SU-DHL-6 (cell line): Measurements from ENCODE around the gene RAB11FIP3.

Experiments used
- H2AFZ ChIP-seq: fragments of 200-600 bp; sonication (generic); 2 replicates; pipeline ENCODE4 v1.6.1; 2014; ENCODE audit warnings: low read depth, mild to moderate bottlenecking, moderate library complexity, mixed read lengths, antibody characterized with exemption, low read length; ENCODE audit not compliant: severe bottlenecking
- H3F3A ChIP-seq: fragments of 200-600 bp; shearing (Covaris generic); 2 replicates; pipeline ENCODE4 v1.6.0; 2016; ENCODE audit warnings: antibody characterized with exemption, mild to moderate bottlenecking; ENCODE audit not compliant: insufficient read depth
- H3K27ac ChIP-seq: fragments of 200-600 bp; sonication (generic); 2 replicates; pipeline ENCODE4 v1.5.1; 2016; ENCODE audit warnings: low read depth, mild to moderate bottlenecking, low read length, moderate library complexity, mixed read lengths
- H3K27me3 ChIP-seq: fragments of 200-600 bp; sonication (generic), shearing (Covaris generic); 2 replicates; pipeline ENCODE4 v1.6.0; 2014; ENCODE audit warnings: mild to moderate bottlenecking, low read length
- H3K36me3 ChIP-seq: fragments of 200-600 bp; sonication (generic); 2 replicates; pipeline ENCODE4 v1.6.1; 2014; ENCODE audit warnings: mild to moderate bottlenecking, low read length, mixed read lengths
- H3K4me2 ChIP-seq: fragments of 300-600, 200-600 bp; shearing (Covaris generic), sonication (generic); 2 replicates; pipeline ENCODE4 v1.6.0; 2014; ENCODE audit warnings: low read length, low read depth, mild to moderate bottlenecking; ENCODE audit not compliant: poor library complexity, severe bottlenecking
- H3K4me3 ChIP-seq: fragments of 200-600 bp; sonication (generic); 2 replicates; pipeline ENCODE4 v1.5.1; 2014; ENCODE audit warnings: antibody characterized with exemption, low read length, mild to moderate bottlenecking, mixed read lengths; ENCODE audit not compliant: insufficient read depth, poor library complexity, severe bottlenecking
- H3K79me2 ChIP-seq: fragments of 200-600 bp; sonication (generic); 2 replicates; pipeline ENCODE4 v1.6.1; 2014; ENCODE audit warnings: mild to moderate bottlenecking, low read length, moderate library complexity; ENCODE audit not compliant: insufficient read depth
- H3K9ac ChIP-seq: fragments of 200-600 bp; sonication (generic); 2 replicates; pipeline ENCODE4 v1.7.0; 2014; ENCODE audit warnings: mild to moderate bottlenecking, low read length
- H3K9me2 ChIP-seq: fragments of 200-600 bp; sonication (generic); replicated peaks from 2 replicates; pipeline ENCODE4 v1.6.1; 2014; ENCODE audit warnings: low read length; ENCODE audit not compliant: insufficient read depth
- H3K9me3 ChIP-seq: fragments of 200-600 bp; sonication (generic); 2 replicates; pipeline ENCODE4 v1.6.1; 2014; ENCODE audit warnings: low read length, mixed read lengths; ENCODE audit not compliant: insufficient read depth
- H4K20me1 ChIP-seq: fragments of 200-600 bp; sonication (generic); 2 replicates; pipeline ENCODE4 v1.6.1; 2014; ENCODE audit warnings: low read depth, mild to moderate bottlenecking, antibody characterized with exemption, low read length, moderate library complexity, mixed read lengths
- EZH2phosphoT487 ChIP-seq: fragments of 200-600 bp; sonication (generic), shearing (Covaris generic); conservative IDR thresholded peaks from 2 replicates; pipeline ENCODE4 v1.6.1; 2018; ENCODE audit warnings: mild to moderate bottlenecking, antibody characterized with exemption, low read length, moderate library complexity, mixed read lengths
- TF ChIP-seq, protein P1 (sequence below): fragments of 200-600 bp; sonication (generic); IDR thresholded peaks from one replicate; pipeline ENCODE4 v1.5.1; 2017; ENCODE audit warnings: antibody characterized with exemption, mild to moderate bottlenecking, low read length, moderate library complexity; ENCODE audit not compliant: insufficient read depth, poor library complexity, severe bottlenecking

Gene RAB11FIP3

DNA sequence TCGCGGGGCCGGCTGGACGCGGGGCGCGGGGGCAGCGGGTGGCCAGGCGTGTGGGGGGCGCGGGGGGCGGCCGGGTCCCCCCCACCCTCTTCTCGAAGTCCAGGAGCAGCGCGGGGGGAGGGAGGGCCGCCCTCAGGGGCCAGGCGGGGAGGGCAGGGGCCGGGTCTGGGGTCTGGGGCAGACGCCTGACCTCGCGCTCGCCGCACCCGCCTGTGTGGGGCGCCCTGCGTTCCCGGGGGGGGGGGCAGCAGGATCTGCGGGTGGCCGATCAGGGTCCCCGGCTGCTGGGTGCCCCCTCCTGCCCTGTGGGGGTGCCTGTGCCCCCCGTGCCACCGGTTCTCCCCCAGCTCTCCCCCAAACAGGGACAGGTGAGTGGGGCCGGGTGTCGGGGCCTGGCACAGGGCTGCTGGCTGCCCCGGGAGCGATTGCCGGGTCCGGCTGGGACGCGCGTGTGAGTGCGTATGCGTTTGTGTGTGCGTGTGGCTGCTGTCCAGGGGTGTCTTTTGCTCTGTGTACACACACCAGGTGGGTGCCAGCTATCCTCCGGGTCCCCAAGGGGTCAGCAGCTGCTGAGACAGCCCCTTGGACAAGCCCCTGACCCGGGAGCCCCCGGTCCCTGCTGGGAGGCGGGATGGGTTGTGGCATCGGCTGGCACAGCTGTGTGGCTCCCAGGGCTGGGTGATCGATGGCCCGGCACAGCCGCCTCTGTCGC is 135.4 kb downstream of the RAB11FIP3 start:
- no peaks in the 10 kb centered on the region for H3K27me3 ChIP-seq
- H3K9me3 ChIP-seq: no peaks in the 10 kb centered on the region

DNA sequence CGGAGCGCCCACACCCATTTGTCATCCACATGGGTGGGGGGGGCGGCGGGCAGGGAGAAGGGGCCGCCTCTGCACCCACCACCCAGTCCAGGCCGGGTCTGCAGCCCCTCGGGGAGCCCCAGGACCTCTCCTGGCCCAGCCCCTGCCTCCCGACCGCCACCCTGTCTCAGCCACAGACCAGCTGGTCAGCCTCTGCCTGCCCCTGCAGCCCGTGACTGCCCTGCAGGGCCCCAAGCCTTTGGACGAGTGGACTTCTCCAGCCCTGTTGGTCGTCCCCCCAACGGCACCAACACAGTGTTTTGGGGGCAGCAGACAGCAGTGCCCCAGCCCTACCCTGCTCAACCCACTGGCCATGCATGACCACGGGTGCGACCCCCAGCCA is 136.0 kb downstream of the RAB11FIP3 start:
- H3K4me3 ChIP-seq: no peak overlapping the region
- TF ChIP-seq, protein P1, sequence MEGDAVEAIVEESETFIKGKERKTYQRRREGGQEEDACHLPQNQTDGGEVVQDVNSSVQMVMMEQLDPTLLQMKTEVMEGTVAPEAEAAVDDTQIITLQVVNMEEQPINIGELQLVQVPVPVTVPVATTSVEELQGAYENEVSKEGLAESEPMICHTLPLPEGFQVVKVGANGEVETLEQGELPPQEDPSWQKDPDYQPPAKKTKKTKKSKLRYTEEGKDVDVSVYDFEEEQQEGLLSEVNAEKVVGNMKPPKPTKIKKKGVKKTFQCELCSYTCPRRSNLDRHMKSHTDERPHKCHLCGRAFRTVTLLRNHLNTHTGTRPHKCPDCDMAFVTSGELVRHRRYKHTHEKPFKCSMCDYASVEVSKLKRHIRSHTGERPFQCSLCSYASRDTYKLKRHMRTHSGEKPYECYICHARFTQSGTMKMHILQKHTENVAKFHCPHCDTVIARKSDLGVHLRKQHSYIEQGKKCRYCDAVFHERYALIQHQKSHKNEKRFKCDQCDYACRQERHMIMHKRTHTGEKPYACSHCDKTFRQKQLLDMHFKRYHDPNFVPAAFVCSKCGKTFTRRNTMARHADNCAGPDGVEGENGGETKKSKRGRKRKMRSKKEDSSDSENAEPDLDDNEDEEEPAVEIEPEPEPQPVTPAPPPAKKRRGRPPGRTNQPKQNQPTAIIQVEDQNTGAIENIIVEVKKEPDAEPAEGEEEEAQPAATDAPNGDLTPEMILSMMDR: no peak
- no peak for TF ChIP-seq EZH2phosphoT487
- H3K36me3 ChIP-seq: no peaks in the 10 kb centered on the region
- no peak overlapping the region for H3K9ac ChIP-seq
- H3F3A ChIP-seq: no peaks in the 10 kb centered on the region
- no peaks in the 10 kb centered on the region for H3K27me3 ChIP-seq
- no peak overlapping the region for H3K27ac ChIP-seq
- H3K4me2 ChIP-seq: no peak overlapping the region
- no peak overlapping the region for H2AFZ ChIP-seq
- H3K9me3 ChIP-seq: no peaks in the 10 kb centered on the region
- no peaks in the 10 kb centered on the region for H3K79me2 ChIP-seq
- H4K20me1 ChIP-seq: no peaks in the 10 kb centered on the region
- H3K9me2 ChIP-seq: no peaks in the 10 kb centered on the region

More for the DNA sequence above, 135.4 kb downstream of the RAB11FIP3 start:
- Histone ChIP-seq H3K36me3 (no peaks in the 10 kb centered on the region), H2AFZ (no peak overlapping the region), H3K9ac (no peak overlapping the region), H3K4me2 (no peak overlapping the region), H3K27ac (no peak overlapping the region), H3F3A (no peaks in the 10 kb centered on the region), H3K79me2 (no peaks in the 10 kb centered on the region), H4K20me1 (no peaks in the 10 kb centered on the region), H3K4me3 (no peak overlapping the region), H3K9me2 (no peaks in the 10 kb centered on the region)
- TF ChIP-seq EZH2phosphoT487: no peak
- TF ChIP-seq, protein P1: no peak

DNA sequence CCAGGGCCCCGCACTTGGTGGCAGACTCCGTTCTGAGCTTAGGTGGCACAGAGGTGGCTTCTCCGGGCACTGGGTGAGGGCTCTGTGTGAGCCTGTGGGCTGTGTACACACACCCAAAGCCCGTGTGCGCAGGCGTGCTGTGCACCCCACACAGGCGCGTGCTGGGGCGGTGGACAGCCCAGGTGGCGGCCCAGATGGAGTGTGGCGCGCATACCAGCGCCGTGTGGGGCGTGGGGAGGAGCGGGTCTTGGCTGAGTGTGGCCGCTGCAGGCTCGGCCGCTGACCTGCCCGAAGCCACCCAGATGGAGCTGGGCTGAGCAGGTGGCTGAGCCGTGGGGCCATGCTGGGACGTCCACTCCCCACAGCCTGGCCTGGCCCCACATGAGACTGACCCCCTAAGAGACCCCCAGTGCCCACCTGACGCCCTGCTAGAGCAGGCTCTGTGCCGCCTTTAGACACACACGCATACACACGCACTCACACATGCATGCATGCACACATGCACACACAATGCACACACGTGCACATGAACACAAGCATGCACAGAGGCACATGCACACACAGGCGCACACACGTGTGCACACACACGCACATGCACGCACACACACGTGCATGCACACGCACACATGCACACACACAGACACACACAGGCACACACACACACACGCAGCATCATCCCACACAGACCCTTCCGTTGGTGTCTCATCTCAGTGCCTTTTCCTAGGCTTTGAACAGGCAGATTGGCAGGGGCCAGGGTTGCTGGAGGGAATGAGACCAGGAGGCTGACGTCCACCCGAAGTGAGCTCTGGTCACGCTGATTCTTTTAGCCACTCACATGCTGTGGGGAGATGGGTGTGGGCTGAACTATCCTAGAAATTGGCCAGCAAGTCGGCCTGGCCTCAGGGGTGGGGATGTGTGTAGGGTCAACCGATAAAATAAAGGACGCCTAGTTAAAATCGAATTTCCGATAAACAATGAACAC is 136.8 kb downstream of the RAB11FIP3 start:
- Histone ChIP-seq H3K36me3 (no peaks in the 10 kb centered on the region), H3F3A (no peaks in the 10 kb centered on the region), H3K4me2 (no peak overlapping the region), H2AFZ (no peak overlapping the region), H3K79me2 (no peaks in the 10 kb centered on the region), H3K9me3 (no peaks in the 10 kb centered on the region), H3K9me2 (no peaks in the 10 kb centered on the region), H3K9ac (no peak overlapping the region), H4K20me1 (no peaks in the 10 kb centered on the region), H3K4me3 (no peak overlapping the region), H3K27me3 (no peaks in the 10 kb centered on the region), H3K27ac (no peak overlapping the region)
- no peak for TF ChIP-seq EZH2phosphoT487
- TF ChIP-seq, protein P1: no peak
